ENCODE data around the gene SPAG16. TPM values are rescaled to one million over a fixed set of nuclear protein-coding genes. Genes with fewer than 3 reads are reported as not detected.

Gene SPAG16
- total and polyA plus RNA-seq, 2 of the 13 experiments (the other 11 are each of a cell fraction or from before 2014, with no cell fraction given), result 9.6 to 26.5 TPM

Small RNA genes within 50 kb of the gene (microRNA-seq; reads per million reads assigned to microRNA genes)
- gene MIR4438, result not detected

Small RNA genes within 50 kb of the gene (small RNA-seq; reads per million reads assigned to genes)
- 0 reads per million in 3 experiments for gene MIR4438 (ENCODE audit: insufficient read depth in 2 of 3, insufficient read length in 3 of 3, low read depth in 2 of 3, low replicate concordance in 1 of 3)

Other genes starting within 250 kb of the SPAG16 start
- 0.60 and 0.86 TPM in 2 replicates for gene IKZF2, start 132.9 kb upstream of the SPAG16 start, total RNA-seq (2016; rRNA removed; fragmentation: Illumina TruSeq; extraction: Trizol)
- 0.18 and 0.35 TPM in 2 replicates for gene IKZF2, start 132.9 kb upstream of the SPAG16 start, polyA plus RNA-seq (2011; rRNA removed)